Stomach smooth muscle (tissue), 2 donors: ENCODE measurements around the gene PAEP.
"Not testable (repeated sequence)": the region's sequence is repeated elsewhere in the genome, so short reads cannot be mapped to it uniquely, and the experiment has no call there.

Experiments used
- H3K27ac ChIP-seq: one replicate; pipeline ENCODE4 v1.7.0; 2013; ENCODE audit warnings: mild to moderate bottlenecking, low read length, inconsistent platforms
- H3K27me3 ChIP-seq, 2 donors: one replicate each; pipeline ENCODE4 v1.7.0; 2013; ENCODE audit warnings: low read length in 2 of 2; ENCODE audit not compliant: insufficient read depth in 2 of 2, control insufficient read depth in 1 of 2
- H3K36me3 ChIP-seq, 2 donors: one replicate each; pipeline ENCODE4 v1.7.0; 2013; ENCODE audit warnings: low read length in 2 of 2; ENCODE audit not compliant: control insufficient read depth in 2 of 2, insufficient read depth in 2 of 2
- H3K4me1 ChIP-seq: one replicate; pipeline ENCODE4 v1.7.0; 2013; ENCODE audit warnings: low read length; ENCODE audit not compliant: control insufficient read depth, insufficient read depth
- H3K4me3 ChIP-seq, 2 donors: one replicate each; pipeline ENCODE4 v1.7.0; 2013; ENCODE audit warnings: low read length in 2 of 2
- H3K9ac ChIP-seq, 2 donors: one replicate each; pipeline ENCODE4 v1.7.0; 2013; ENCODE audit warnings: low read length in 2 of 2, mild to moderate bottlenecking in 1 of 2
- H3K9me3 ChIP-seq, 2 donors: one replicate each; pipeline ENCODE4 v1.7.0; 2013; ENCODE audit warnings: low read length in 2 of 2; ENCODE audit not compliant: control insufficient read depth in 2 of 2
- donor health status: healthy.
- donor health status: Pancreatic carcinoma.

The PAEP gene

DNA sequence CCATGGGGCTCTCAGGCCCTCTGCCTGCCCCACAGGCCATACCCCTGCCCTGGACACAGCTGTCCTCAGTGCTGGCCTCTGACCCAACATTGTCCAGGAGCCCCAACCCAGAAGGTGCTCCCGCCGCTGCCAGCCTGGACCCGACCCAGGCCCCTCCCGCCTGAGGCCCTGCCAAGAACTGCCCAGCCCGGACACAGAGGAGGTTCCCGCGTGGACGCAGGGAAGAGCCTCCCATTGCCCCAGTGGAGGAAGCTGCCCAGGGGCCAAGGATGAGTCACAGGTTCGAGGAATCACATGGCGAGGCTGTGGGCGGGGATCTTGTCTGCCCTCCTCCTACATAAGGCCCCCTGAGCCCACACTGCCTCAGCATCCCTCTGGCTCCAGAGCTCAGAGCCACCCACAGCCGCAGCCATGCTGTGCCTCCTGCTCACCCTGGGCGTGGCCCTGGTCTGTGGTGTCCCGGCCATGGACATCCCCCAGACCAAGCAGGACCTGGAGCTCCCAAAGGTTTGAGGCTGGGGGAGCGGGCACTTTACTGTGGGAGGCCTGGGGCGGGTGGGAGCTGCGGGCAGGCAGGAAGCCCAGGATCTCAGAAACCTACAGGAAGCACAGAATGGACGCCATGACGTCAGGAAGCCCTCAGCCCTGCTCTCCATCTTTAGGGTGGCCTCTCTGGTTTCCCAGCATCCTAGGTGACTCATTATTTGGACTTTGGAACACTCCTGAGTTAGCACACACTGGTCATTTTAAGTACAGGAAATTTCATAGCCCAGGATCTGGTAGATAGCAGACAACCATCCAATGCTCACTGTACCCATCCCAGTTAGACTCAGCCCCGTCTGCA lies at the start of gene PAEP:
Gene PAEP (plus strand): TSS at position 366 of the 844 bp plus-strand sequence.
- Histone ChIP-seq H3K9me3 (peaks cover 0 to 6% of the 10 kb centered on the region in 2 donors), H3K36me3 (no peaks in the 10 kb centered on the region), H3K27ac (no peak within 1 kb of the TSS), H3K4me1 (no peaks in the 10 kb centered on the region), H3K9ac (no peak within 1 kb of the TSS), H3K27me3 (peaks cover 12 to 17% of the 10 kb centered on the region in 2 donors), H3K4me3 (no peak within 1 kb of the TSS)

DNA sequence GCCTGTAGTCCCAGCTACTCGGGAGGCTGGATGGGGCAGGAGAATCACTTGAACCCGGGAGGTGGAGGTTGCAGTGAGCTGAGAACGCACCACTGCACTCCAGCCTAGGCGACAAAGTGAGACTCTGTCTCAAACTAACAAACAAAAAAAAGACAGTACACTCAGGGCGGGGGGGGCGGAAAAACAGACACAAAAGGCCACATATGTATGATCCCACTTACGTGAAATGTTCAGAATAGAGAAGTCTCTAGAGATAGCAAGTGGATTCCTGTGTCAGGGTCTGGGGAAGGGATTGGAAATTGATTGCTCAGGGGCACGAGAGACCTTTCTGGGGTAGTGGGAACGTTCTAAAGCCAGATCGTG lies 49.3 kb upstream of the PAEP start:
- Histone ChIP-seq H3K4me3 (no peak overlapping the region), H3K36me3 (no peaks in the 10 kb centered on the region), H3K27ac (no peak overlapping the region), H3K9ac (no peak overlapping the region), H3K4me1 (no peaks in the 10 kb centered on the region), H3K27me3 (peaks cover 0 to 2% of the 10 kb centered on the region in 2 donors), H3K9me3 (no peaks in the 10 kb centered on the region)

DNA sequence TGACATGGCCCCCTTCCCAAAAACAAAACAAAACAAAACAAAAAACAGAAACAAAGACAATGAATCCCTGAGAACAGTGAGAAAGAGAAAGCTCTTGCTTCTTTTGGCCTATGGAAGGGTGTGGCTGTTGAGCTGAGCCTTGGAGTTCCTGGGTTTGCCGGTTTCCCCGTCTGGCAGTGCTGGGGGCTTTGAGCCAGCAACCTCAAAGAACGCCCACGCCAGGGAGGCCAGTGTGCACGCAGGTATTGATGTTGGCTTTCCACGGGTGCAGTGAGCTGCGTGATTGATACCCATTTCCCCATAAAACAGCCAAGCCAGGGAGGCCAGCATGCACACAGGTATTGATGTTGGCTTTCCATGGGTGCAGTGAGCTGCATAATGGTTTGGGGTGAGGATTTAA lies 48.7 kb upstream of the PAEP start:
- Histone ChIP-seq H3K4me1 (no peaks in the 10 kb centered on the region), H3K9me3 (no peaks in the 10 kb centered on the region), H3K4me3 (no peak overlapping the region), H3K27ac (no peak overlapping the region), H3K9ac (no peak overlapping the region), H3K36me3 (no peaks in the 10 kb centered on the region), H3K27me3 (peaks cover 0 to 2% of the 10 kb centered on the region in 2 donors)

DNA sequence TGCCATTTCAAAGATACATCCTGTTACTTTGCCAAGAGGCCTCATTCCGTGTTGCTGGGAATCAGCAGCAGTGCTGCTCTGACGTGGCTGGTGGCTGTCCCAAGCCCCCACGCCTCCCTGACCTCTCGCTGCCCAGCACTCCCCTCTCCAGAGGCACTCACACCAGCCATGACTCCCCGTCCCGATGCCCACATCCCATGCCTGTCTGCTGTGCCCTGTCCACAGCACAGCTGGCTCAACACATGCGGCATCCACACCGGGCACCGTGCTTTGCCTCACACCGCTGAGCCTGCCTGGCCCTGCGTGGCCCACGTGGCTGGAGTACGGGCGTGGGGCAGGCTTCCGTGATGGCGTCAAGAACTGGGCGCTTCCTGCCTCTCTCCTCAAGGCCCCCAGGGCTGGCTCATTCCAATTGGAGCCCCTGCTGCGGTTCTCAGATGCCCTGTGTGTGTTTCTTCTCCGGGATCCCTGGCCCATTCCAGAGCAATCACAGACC lies 48.2 kb upstream of the PAEP start:
- no peak overlapping the region for H3K4me3 ChIP-seq

DNA sequence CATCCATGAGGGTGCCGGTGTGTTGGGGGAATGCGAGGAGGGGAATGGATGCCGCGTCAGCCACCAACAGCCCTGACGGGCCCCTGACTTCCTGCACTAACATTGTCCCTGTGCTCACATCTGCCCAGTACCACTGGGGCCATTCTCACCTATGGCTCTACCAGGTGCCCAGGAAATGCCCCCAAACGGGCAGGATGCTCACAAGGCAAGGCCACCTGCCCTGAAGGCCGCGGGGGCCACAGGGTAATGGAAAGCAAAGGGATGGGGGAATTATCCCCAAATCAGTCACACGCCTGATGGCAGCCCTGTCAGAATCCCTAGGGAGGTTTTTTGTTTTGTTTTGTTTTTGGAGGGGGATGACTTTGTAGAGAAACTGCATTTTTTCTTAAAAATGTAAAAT lies 47.6 kb upstream of the PAEP start:
- H3K27me3 ChIP-seq, H3K27ac ChIP-seq, H3K4me3 ChIP-seq, H3K9ac ChIP-seq, H3K9me3 ChIP-seq, H3K4me1 ChIP-seq, H3K36me3 ChIP-seq: not testable (repeated sequence)

More for the DNA sequence above, 48.2 kb upstream of the PAEP start:
- Histone ChIP-seq H3K27me3 (peaks cover 0 to under 1% of the 10 kb centered on the region in 2 donors), H3K27ac (no peak overlapping the region), H3K4me1 (no peaks in the 10 kb centered on the region), H3K9ac (no peak overlapping the region), H3K9me3 (no peaks in the 10 kb centered on the region), H3K36me3 (no peaks in the 10 kb centered on the region)

DNA sequence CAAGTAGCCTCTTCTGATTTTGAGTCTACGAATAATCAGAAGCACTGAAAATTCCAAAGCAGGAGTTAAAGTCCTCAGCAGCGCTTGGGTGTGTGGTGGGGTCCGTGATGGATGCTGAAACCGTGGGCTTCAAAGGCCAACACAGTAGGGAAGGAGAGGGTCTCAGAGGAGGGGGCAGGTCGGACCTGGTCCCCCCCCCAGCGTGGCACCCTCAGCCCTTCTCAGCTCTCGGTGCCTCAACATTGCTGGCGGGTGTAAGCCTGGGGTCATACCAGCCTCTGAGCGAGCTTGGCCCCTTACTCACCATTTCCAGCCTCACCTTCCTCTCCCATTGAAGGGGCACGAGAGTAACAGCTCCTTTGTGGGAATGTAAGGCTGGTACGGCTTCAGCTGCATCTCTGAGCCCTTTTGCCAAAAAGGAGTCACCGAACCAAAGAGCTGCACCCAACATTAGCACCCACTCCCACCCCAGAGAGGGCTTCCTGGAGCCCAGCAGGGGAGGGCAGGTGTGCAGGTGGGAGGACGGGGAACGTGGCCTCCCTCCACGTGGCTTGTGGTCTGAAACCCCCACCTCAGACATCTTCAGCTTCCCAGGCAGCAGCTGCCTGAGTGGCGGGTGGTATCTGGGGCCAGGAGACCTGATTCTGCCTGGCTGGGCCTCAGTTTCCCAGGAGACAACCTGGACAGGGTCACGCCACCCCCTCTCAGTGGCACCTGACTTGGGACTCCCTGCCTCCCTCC lies 47.0 kb upstream of the PAEP start:
- Histone ChIP-seq H3K4me3 (no peak overlapping the region), H3K4me1 (no peaks in the 10 kb centered on the region), H3K27me3 (peaks cover 0 to 1% of the 10 kb centered on the region in 2 donors), H3K36me3 (no peaks in the 10 kb centered on the region), H3K27ac (no peak overlapping the region), H3K9ac (no peak overlapping the region), H3K9me3 (no peaks in the 10 kb centered on the region)

DNA sequence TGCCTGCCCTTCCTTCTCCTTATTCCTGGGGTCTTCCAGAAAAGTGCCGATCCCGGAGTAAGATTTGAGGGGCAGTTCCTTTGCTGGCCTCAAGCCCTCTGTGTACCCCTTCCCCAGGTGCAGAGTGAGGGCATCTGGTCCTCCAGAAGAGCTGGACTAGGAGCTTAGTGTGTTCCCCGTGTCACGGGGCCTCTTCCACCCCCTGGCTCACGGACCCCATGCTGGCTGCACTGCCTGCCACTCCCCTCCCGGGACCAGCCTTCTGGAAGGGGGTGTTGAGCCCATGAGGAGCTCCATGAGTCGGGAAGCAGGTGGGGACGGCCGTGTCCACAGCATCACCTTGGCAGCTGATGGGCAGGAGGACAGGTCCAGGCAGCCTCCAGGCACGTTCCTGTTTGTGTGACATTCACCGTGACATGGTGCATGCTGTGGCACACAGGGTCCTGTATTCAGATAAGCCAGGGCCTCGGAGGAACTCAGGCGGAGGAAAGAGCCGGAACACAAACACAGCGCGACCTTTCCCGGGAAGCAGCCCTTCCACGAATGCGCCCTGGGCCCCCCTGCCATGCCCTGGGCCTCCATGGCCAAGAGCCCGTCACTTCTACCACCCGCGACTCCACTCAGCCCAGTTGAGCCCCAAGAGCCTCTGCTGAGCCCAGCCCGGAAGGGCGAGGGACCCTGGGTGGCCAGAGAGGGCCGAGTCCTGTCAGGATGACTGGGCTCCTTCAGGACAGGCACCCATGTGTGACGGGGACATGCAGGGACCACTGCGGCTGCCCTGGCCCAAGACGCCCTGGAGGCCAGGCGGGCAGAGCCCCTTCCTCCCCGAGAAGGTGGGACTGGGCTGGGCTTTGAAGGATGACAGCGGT lies 46.2 kb upstream of the PAEP start:
- no peaks in the 10 kb centered on the region for H3K9me3 ChIP-seq
- H3K27me3 ChIP-seq, result peaks cover 0 to 2% of the 10 kb centered on the region in 2 donors
- H3K36me3 ChIP-seq, result no peaks in the 10 kb centered on the region
- H3K4me3 ChIP-seq, result no peak overlapping the region
- no peaks in the 10 kb centered on the region for H3K4me1 ChIP-seq
- no peak overlapping the region for H3K9ac ChIP-seq
- H3K27ac ChIP-seq, result no peak overlapping the region

DNA sequence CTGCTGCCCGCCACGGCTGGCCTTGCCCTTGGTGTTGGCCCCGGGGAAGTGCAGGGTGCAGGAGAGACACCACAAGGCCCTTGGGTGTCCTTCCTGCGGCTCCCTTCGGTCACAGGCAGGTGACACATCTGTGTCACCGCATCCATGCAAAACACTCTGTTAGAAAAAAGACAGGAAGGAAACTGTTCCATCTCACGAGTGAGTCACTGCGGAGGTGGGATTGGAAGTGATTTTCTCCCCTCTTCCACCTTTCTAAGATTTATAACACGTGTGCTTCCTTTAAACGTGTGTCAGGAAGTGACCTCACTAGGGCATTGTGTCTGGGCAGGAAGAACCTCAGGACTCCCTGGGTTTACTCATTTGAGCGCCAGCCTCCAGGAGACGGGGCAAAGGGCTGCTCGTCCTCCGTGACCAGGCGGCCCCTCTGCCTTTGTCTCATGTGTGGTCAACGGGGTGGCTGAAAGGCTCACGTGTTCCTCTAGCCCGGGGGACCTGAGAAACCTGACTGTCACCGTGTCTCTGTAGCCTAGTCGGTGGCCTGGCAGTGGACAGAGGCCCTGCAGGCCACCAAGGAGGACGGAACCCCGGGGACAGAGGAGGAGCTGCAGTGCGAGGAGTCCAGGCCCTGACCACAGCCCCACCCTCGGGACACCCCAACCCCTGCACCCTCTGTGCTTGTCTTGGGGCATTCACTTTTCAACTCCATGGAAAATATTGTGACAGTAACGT lies 45.3 kb upstream of the PAEP start:
- Histone ChIP-seq H3K9ac (no peak overlapping the region), H3K4me3 (no peak overlapping the region), H3K27me3 (peaks cover 0 to 5% of the 10 kb centered on the region in 2 donors), H3K27ac (no peak overlapping the region), H3K4me1 (no peaks in the 10 kb centered on the region), H3K9me3 (no peaks in the 10 kb centered on the region), H3K36me3 (no peaks in the 10 kb centered on the region)

DNA sequence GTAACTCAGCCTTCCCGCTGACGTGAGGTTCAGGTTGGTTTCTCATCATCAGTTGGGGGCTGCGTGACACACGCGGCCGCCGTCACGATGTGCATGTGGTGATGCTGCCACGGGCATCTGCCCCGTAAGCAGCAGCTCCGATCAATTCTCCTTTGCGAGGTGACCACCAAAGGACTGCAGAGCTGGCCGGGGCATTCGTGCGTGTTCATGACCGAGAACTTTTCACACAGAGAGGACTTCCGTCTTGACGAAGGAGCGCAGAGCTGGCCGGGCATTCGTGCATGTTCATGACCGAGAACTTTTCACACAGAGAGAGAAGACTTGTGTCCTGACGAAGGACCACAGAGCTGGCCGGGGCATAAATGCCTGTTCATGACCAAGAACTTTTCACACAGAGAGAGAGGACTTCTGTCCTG lies 44.1 kb upstream of the PAEP start:
- H3K9me3 ChIP-seq, result no peaks in the 10 kb centered on the region
- no peaks in the 10 kb centered on the region for H3K4me1 ChIP-seq
- peaks cover 0 to 7% of the 10 kb centered on the region in 2 donors for H3K27me3 ChIP-seq
- H3K4me3 ChIP-seq, result no peak overlapping the region
- no peaks in the 10 kb centered on the region for H3K36me3 ChIP-seq
- H3K27ac ChIP-seq, result no peak overlapping the region
- no peak overlapping the region for H3K9ac ChIP-seq
